ENCODE results near the gene TLCD5. TPM values are rescaled to one million over a fixed set of nuclear protein-coding genes. Genes with fewer than 3 reads are reported as not detected.

TLCD5 gene
- total RNA-seq, 1 donor from 2014 or later = 13.1 TPM

DNA sequence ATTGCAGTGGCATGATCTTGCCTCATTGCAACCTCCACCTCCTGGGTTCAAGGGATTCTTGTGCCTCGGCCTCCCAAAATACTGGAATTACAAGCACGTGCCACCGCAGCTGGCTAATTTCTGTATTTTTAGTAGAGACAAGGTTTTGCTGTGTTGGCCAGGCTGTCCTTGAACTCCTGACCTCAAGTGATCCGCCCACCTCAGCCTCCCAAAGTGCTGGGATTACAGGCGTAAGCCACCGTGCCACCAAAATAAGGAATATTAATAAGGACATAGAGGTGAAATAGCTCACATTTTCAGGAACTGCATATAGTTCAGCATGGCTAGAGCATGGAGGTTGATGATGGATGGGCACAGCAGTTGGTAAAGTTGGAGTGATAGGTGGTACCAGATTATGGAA lies 32.5 kb downstream of the TLCD5 start:
- intact Hi-C loops (cut with DNase I) = no loop called here
- no peak for DNase-seq (ENCODE audit: low spot score)
- ATAC-seq = no peak

DNA sequence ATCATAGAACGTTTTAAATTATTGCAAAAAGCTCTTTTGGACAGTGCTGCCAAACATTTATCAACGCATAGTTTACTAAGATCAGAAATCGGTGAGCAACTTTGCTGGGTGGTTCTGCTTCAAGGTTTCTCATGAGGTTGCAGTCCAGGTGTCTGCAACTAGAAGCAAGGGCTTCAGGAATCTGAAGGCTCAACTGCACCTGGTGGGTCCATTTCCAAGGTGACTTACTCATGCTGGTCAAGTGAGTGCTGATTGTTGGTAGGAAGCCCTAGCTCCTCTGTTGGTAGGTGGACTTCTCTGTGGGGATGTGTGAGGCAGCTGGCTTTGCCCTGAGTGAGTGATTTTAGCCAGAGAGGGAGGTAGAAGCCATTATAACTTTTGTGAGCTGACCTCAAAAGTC lies 33.6 kb downstream of the TLCD5 start:
- intact Hi-C loops (cut with DNase I) = no loop called here
- ATAC-seq (no peak), DNase-seq (ENCODE audit: low spot score) (no peak)

DNA sequence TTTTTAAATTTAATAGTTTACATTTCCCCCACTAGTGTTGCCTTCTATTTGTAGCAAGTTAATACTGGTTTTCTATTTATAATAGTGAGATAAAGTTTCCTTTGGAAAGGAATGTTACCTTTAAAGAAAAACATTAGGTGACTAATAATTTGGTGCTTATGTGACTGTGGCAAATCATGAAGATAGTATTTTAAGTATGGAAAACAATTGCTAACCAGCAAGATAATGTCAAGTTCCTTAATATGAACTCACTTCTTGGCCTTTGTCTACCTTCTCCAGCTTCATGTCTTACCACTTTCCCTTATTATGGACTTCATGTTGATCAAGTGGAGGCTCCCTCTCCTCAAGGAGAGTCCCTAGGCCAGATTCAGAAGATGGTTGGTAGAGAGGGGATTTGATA lies 38.3 kb downstream of the TLCD5 start:
- ATAC-seq (no peak), DNase-seq (ENCODE audit: low spot score) (no peak)
- intact Hi-C loops (cut with DNase I) = no loop called here

DNA sequence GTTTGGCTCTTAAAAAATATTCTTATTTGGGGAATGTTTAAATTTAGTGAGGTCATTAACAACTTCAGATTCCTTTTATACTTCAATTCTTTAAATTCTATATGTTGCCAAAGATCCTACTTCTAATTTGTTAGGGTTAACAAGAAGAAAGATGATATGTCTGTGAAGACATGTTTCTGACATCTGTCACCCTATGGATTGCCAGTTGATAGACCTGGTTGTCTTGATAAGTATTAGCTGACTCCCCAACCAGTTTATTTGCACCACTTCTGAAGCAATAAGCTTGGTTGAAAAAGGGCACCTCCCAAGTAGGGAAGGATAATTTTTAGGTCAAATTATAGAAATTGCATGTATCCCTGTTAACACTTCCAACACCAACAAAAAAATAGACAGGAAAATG lies 40.4 kb downstream of the TLCD5 start:
- no peak for ATAC-seq
- DNase-seq (ENCODE audit: low spot score) = no peak
- intact Hi-C loops (cut with DNase I) = no loop called here

DNA sequence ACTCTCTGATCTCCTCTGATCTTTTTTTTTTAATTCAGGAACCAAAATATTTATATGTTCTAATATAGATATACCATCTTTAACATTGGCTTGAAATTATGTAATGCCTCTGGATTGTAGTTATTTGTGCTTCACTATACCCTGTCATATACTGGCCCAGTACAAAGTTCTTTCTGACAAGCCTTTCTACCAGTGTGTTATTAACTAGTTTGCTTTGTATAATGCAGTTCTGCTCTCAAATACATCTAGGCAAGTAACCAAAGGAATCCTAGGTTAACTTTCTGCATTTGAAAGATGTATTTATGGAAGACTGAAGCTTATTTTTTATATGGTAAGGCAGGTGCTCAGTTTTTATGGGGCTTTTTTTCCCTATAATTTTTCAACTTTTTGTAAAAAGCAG lies 47.2 kb downstream of the TLCD5 start:
- ATAC-seq (no peak), DNase-seq (ENCODE audit: low spot score) (no peak)
- intact Hi-C loops (cut with DNase I) = no loop called here

DNA sequence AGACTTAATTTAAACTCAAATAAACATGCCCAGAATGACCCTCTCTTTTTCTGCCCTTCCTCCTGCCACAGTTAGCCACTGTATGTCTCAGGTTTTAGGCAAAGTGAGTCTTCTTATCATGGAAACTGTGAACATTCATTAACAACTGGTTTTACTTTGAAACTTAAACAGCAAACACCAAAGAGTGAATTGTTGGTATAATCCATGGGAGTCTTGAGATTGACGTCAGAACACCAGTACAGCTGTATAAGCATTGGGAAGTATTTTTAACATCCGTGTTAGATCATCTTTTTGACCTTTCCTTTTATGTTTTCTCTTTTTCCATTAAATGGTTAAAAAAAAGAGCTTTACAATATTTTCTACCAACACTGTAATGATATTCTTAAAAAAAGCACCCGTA lies 50.0 kb downstream of the TLCD5 start:
- intact Hi-C loops (cut with DNase I) = no loop called here
- DNase-seq (ENCODE audit: low spot score) = no peak
- ATAC-seq = peak; percentile 77

DNA sequence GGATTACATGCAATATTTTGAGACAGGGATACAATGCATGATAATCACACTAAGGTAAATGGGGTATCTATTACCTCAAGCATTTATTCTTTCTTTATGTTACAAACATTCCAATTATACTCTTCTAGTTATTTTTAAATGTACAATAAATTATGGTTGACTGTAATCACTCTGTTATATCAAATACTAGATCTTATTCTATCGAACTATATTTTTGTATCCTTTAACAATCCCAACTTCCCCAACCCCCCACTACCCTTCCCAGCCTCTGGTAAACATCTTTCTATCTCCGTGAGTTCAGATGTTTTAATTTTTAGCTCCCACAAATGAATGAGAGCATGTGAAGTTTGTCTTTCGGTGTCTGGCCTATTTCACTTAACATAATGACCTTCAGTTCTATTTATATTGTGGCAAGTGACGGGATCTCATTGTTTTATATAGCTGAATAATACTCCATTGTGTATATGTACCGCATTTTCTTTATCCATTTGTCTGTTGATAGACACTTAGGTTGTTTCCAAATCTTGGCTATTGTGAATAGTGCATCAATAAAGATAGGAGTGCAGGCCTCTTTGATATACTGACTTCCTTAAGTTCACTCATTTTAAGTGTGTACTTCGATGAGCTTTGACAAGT lies 51.6 kb downstream of the TLCD5 start:
- ATAC-seq = no peak
- no peak for DNase-seq (ENCODE audit: low spot score)
- intact Hi-C loops (cut with DNase I) = no loop called here

DNA sequence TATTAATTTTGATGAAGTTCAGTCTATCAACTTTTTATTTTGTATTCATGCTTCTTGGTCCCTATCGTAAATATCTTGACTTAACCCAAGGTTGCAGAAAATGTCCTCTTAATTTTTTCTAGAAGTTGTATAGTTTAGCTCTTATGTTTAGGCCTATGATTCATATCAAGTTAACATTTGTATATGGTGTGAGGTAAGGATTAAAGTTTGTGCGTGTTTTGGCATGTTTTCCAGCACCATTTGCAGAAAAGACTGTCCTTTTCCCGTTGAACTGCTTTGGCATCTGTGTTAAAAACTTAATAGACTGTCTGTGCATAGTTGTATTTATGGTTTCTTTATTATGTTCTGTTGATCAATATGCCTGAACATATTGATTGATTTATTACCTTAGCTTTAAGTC lies 53.4 kb downstream of the TLCD5 start:
- DNase-seq (ENCODE audit: low spot score) (no peak), ATAC-seq (no peak)
- intact Hi-C loops (cut with DNase I) = no loop called here

DNA sequence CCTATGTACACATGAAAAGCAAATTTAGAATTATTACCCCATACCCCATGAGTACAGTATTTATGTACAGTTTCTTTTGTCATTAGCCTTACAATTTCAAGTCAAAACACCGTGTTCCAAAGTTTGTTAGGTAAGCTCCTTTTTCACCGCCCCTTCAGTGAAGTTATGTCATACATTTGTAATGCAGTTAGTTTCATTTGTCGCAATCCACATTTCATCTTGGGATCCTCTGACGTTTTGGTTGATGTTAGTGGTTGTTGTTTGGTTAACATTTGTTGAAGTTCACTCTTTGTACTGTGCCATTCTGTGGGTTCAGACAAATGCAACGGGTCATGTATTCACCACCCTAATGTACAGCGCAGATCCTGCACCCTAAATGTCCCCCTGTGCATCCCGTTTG lies 56.3 kb downstream of the TLCD5 start:
- DNase-seq (ENCODE audit: low spot score) = no peak
- ATAC-seq = no peak
- intact Hi-C loops (cut with DNase I) = no loop called here

Other genes with a start within 250 kb of the TLCD5 start
- gene TRIM29, start 187.2 kb upstream of the TLCD5 start, total RNA-seq = 33.2 TPM
- gene OAF, start 114.3 kb upstream of the TLCD5 start, total RNA-seq = 183 TPM
- gene POU2F3, start 85.2 kb upstream of the TLCD5 start, total RNA-seq = not detected
- gene ARHGEF12, start 11.1 kb downstream of the TLCD5 start, total RNA-seq = 145 TPM
- 0.27 TPM for gene GRIK4, start 186.4 kb downstream of the TLCD5 start, total RNA-seq

Data from sciatic nerve (tissue), 2 donors.